ENCODE results near the gene PTCRA.

PTCRA gene

DNA sequence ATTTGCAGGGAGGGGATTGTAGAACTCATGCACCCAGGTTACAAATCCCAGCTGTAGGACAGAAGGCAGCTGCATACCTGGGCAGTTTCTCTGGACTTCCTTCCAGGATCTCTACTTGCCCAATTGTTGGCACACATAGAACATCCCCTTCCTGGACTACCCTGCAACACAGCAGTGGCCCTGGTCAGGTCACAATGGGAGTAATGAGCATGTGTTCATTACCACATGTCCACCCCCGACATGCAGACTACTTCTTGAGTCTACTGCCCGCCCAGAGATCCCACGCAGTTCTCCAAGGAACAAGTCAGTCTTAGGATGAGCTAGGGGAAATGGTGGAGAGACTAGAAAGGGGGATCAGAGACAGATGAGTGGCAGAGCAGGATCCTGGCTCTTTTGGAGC lies 58.1 kb downstream of the PTCRA start:
- no peak for DNase-seq (ENCODE audit: low spot score)

- no peak for DNase-seq (ENCODE audit: low spot score)
Measured at GRCh38 chr6:42974919-42975505, 59.2 kb downstream of the PTCRA start.

Measured in HuH-7 (cell line).